Mononuclear cell (primary cell): Measurements from ENCODE around the gene CADM1. TPM values are rescaled to one million over a fixed set of nuclear protein-coding genes. Genes with fewer than 3 reads are reported as not detected.

Source experiments
- H3K27me3 ChIP-seq: 2 replicates; pipeline ENCODE4 v1.6.0; 2011; ENCODE audit warnings: low read length, control low read depth; ENCODE audit not compliant: insufficient read depth
- H3K4me1 ChIP-seq: 2 replicates; pipeline ENCODE4 v1.5.1; 2011; ENCODE audit warnings: mild to moderate bottlenecking, low read length, control low read depth; ENCODE audit not compliant: insufficient read depth
- H3K4me3 ChIP-seq: 2 replicates; pipeline ENCODE4 v1.5.1; 2011; ENCODE audit warnings: mild to moderate bottlenecking, low read length, moderate library complexity
- H3K9me3 ChIP-seq: 2 replicates; pipeline ENCODE4 v1.5.1; 2011; ENCODE audit warnings: low read depth, mild to moderate bottlenecking, control low read depth, low read length
- total RNA-seq: library from RNA; depleted of rRNA; stranded (reverse); fragments of >200 nt; gene quantifications from one replicate; pipeline ENCODE4 v1.2.3, GENCODE V29; 2012

The CADM1 gene
- total RNA-seq, 1 donor = 4.2 TPM

DNA sequence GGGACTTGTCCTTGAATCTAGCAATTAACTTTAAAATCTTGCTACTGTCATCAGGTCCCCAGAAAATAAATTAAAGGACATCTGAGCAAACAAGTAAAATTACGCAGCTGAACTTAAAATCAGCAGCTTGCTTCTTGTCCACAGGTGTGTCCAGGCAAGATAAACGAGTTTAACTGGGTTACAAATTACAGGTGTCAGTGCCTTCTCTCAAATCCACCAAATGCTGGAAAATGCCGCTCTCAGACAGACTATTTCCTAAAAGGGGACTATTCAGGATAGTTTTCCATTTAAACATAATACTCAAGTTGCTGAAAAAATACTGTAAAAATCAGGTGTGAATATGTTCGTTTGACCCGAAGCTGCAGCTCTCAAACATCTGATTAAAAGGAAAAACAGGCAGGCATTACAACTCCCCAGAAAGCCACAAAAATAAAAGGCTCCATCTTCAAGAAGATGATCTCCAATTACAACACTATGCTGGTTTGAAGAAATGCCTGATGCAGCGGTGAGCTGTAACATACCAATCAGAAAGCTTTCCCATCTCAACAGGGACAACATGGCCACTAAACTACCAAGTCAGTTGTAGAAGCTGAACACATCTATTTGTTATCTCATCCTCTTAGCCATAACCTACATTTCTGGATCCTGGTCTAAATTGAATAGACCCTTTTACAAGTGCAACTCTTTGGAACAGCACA lies 82.1 kb downstream of the CADM1 start:
- Histone ChIP-seq H3K4me3 (no peak overlapping the region), H3K4me1 (no peaks in the 10 kb centered on the region), H3K9me3 (no peaks in the 10 kb centered on the region), H3K27me3 (no peaks in the 10 kb centered on the region)

DNA sequence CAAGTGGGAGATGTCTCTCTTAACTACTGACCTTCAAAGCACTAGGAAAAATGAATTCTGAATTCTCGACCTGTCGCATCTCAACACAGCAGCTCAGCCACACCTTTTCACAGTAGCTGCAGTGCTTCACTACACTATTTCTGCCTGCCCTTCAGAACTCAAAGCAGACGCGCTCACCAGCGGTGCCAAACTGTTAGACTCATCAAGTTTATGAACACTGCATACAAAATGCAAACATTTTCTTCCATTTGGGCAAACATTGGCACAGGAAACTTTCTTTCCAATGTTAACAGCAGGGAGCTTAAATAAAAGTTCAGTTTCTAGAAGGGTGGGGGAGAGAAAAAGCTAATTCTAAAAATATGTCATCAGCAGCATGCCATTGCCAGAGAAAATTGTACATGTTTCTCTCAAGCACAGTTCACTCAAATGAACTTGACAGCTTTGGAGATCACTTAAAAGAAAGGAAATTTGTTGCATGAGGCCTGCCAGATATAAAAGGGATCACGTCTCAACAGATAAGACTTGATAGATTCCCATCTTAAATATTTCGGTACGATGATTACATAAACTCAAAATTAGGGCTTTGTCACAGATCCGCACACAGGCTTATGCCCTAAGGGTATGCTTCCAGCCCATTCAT lies 82.7 kb downstream of the CADM1 start:
- Histone ChIP-seq H3K9me3 (no peaks in the 10 kb centered on the region), H3K27me3 (no peaks in the 10 kb centered on the region), H3K4me1 (no peaks in the 10 kb centered on the region), H3K4me3 (no peak overlapping the region)

DNA sequence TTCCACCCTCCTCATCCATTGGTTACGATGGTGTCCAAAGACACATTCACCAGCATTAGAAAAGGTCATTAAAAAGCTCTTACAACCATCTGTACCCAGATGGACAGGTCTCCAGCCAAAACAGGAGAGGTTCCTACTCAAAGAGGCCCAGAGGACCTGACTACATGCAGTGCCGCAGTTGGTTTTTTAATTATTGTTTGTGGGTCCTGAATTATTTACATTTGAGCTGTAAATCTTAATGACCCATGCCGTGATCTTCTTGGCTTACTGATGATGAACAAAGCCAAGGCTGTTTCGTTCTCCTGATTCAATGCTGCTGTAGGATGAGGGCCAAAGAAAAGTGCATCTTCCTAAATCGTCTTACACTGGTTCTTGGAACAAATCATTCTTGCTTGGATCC lies 83.7 kb downstream of the CADM1 start:
- H3K9me3 ChIP-seq = no peaks in the 10 kb centered on the region
- H3K4me3 ChIP-seq = no peak overlapping the region
- H3K4me1 ChIP-seq = no peaks in the 10 kb centered on the region
- H3K27me3 ChIP-seq = no peaks in the 10 kb centered on the region

DNA sequence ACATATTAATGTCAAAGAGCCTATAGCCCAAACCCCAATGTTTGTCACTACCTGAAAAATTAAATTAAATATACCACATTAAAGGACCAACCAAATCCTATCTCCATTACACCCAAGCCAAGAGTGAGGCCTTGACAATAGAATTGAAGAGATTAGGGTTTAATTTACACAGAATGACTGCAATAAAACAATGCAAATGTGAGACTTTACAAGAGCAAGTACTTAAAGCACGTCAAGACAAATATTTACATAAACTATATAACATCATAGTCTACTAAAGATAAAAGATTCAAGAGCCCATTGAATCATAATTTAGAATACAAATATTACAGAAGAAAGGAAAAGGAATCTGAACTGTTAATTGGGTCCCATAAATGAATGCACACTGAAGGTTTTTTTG lies 85.6 kb downstream of the CADM1 start:
- Histone ChIP-seq H3K4me1 (no peaks in the 10 kb centered on the region), H3K9me3 (no peaks in the 10 kb centered on the region), H3K27me3 (no peaks in the 10 kb centered on the region), H3K4me3 (no peak overlapping the region)

DNA sequence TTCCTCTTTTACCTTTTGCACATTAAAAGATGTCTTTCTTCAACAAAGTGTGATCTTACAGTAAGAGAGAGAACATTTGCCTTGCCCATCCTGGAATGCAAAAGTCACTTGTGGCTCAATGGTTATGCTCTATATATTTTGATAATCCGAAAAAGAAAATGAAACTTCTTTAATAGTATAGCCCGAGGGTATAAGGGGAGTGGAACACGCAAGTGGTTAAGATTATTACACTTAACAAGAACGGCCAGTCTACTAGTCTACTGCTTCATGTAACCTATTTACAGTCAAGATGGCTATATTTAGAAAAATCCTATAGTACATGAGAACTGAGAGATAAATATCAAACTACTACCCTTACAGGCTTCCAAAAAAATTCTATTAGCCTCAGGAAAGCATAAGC lies 86.1 kb downstream of the CADM1 start:
- H3K4me3 ChIP-seq = no peak overlapping the region
- no peaks in the 10 kb centered on the region for H3K4me1 ChIP-seq
- no peaks in the 10 kb centered on the region for H3K27me3 ChIP-seq
- H3K9me3 ChIP-seq = no peaks in the 10 kb centered on the region

DNA sequence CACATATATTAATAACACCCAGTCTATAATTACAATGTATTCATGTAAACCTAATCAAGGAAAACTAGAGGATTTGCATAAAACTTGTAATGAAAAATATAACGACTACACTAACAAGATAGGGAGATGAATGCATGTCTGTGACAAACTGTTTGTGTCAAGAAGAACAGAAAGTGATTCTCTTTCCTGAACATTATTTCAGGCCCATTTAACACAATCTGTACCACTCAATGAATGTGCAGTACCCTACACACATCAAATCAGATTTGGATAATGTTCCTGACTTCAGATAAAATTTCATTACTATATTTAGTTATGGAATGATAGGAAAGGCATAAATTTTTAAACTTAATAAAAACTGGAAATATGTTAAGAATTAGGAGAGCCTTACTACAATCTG lies 93.1 kb downstream of the CADM1 start:
- no peaks in the 10 kb centered on the region for H3K4me1 ChIP-seq
- no peaks in the 10 kb centered on the region for H3K9me3 ChIP-seq
- H3K4me3 ChIP-seq = no peak overlapping the region
- no peaks in the 10 kb centered on the region for H3K27me3 ChIP-seq

DNA sequence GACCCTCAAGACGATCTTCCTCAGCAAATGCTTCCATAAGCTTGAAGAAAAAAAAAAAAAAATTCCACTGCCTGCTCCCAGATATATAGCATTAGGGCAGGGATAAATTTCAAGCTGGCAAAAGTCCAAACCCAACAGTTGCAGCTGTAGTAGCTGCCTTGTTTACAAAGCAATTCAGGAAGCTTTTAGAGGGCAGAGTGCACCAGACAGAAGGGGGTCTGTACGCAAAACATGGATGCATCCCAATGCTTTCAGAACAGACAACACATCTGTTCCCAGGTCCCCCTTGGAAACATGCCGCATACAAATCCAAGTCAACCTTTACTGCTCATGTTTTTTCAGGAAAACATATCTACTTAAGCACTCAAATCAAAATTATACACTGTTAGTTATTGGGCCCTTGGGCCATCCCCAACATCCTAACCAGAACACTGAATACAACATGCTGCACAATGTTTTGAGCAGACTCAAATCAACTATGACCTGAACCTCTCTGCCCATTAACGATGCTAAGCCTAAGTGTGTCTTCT lies 94.5 kb downstream of the CADM1 start:
- Histone ChIP-seq H3K27me3 (no peaks in the 10 kb centered on the region), H3K4me3 (no peak overlapping the region), H3K9me3 (no peaks in the 10 kb centered on the region), H3K4me1 (no peaks in the 10 kb centered on the region)

DNA sequence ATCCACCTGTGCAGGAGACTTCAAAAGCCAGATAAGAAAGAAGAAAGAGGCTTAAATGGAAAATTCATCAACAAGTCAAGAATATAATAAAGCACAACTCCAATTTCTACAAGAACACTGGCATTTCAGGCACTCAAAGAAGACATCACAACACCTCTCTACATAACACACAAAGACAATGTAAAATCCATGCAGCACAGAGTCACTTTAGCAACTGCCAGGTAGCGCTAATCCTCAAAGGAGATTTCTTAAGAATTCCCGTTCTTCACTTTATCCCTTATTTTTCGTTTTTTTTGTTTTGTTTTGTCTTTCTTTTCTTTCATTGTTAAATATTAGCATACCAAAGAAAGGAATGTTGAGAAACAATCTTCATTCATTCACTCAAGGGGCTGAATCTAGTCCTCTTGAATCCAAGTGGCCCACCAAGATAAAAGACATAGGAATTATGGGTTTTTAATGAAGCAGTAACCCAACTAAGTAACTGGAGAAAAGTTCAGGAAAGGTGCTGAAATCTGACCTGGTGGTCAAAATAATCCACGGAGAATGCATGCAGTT lies 95.0 kb downstream of the CADM1 start:
- no peaks in the 10 kb centered on the region for H3K27me3 ChIP-seq
- H3K4me1 ChIP-seq = no peaks in the 10 kb centered on the region
- H3K9me3 ChIP-seq = no peaks in the 10 kb centered on the region
- no peak overlapping the region for H3K4me3 ChIP-seq

DNA sequence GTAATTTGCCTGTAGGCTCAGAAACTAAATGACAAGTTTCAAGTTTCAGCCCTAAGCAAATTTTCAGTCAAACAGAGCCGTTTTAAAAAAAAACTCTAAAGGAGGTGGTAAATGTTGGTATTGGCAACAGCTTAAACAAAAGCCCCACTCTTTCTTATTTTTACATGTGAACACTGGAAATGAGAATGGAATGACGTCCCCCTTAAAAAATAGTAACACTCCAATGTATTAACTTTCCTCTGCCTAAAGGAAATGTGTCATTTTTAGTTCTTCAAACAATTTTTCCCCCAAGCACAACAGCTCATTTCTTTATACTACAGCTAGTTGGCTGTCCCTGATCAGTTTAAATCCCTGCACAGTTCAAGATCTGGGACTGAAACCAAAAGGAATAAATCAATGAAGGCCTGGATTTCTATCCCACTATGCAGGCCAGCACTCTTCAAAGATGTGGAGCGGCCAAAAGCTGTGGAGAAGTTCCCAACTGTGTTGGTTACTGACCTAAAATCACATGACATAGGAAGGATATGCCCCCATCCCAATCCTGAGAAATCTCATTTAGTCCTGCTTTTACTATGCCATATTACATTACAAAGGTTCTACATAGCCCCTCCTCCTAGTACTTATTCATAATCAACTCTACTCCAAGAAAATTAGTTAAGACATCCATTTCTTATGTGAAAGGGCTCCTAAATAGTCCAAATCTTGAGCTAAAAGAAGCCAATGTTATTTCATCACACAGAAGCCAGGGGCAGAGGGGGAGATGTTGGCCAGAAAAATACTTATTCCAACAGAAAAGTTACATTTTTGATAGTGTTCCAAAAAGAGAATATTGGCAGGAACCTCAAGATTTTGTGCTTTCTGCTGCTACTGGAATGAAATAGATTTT lies 95.9 kb downstream of the CADM1 start:
- no peaks in the 10 kb centered on the region for H3K4me1 ChIP-seq
- no peaks in the 10 kb centered on the region for H3K27me3 ChIP-seq
- H3K9me3 ChIP-seq = no peaks in the 10 kb centered on the region
- H3K4me3 ChIP-seq = no peak overlapping the region

DNA sequence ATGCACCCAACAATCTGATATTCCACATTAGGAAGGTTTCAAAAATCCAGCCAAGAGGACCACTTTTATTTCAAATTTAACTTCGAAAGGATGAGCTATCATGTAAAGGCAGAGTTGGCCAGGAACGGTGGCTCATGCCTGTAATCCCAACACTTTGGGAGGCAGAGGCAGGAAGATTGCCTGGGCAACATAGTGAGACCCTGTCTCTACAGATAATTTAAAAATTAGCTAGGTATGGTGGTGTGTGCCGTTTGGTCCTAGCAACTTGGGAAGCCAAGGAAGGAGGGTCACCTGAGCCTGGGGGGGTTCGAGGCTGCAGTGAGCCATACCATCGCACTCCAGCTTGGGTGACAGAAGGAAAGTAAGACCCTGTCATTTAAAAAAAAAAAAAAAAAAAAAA lies 96.7 kb downstream of the CADM1 start:
- Histone ChIP-seq H3K4me3 (no peak overlapping the region), H3K4me1 (no peaks in the 10 kb centered on the region), H3K9me3 (no peaks in the 10 kb centered on the region), H3K27me3 (no peaks in the 10 kb centered on the region)

DNA sequence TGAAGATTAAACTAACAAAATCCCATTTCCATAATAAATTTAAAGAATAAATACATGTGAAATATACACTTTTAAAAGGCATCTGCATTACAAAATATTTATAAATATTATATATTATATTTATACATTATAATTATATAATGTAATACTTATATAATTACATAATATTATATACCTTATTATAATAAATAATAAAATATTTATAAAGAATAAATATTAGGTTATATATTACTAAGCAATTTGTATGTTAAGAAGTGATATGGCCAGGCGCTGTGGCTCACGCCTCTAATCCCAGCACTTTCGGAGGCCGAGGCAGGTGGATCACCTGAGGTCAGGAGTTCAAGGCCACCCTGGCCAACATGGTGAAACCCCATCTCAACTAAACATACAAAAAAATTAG lies 97.8 kb downstream of the CADM1 start:
- H3K9me3 ChIP-seq = no peaks in the 10 kb centered on the region
- H3K4me1 ChIP-seq = no peaks in the 10 kb centered on the region
- no peaks in the 10 kb centered on the region for H3K27me3 ChIP-seq
- H3K4me3 ChIP-seq = no peak overlapping the region

DNA sequence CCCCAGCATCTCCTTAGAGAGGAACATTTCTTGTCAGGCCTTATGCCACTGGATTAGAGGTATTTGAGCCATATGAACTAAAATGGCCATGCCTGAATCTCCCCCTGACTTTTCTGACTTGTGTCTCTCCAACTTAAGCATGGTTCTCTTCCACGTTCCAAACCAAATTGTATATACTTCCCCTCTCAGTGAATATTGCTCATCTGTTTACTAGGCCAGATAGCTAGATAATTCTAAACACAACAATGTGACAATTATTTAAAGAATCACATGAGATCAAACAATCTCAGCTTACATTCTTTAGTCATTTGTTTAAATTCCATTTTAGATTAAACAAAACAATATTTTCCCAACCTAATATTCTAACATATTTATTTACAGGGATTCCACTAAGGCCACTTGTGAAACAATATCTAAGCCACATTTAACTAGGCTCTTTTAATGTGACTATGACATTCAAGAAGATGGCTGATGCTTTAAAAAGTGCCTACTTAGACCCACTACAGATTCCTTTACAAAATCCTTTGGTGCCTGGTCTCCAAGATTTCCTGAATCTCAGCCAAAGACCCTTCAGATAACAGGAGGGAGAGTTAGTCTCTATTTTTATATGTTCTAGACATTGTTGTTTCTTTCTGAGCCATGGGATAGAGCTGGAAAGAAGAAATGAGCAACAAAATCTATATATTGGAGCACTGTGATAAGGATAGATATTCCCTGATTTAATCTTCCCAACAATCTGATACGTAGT lies 105.7 kb downstream of the CADM1 start:
- Histone ChIP-seq H3K9me3 (no peaks in the 10 kb centered on the region), H3K27me3 (no peaks in the 10 kb centered on the region), H3K4me3 (no peak overlapping the region), H3K4me1 (no peaks in the 10 kb centered on the region)

DNA sequence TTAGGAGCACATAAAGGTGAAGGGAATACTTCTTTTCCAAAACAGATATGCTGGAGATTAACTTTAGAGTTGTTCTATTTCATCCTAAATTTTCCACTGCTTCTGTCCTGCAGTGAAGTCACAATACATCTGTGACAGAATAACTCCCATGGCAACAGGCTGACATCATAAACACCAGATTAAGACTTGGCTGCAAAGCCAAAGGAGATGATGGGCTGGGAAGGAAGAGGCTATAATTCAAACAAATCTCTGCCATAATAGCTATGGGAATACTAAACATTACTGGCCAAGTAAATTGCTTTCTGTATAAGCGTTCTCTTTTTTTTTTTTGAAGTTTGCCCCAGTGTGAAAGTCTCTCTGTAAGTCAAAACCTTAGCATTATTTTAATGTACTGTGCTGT lies 107.7 kb downstream of the CADM1 start:
- Histone ChIP-seq H3K4me1 (no peaks in the 10 kb centered on the region), H3K4me3 (no peak overlapping the region), H3K9me3 (no peaks in the 10 kb centered on the region), H3K27me3 (peaks cover under 1% of the 10 kb centered on the region)

DNA sequence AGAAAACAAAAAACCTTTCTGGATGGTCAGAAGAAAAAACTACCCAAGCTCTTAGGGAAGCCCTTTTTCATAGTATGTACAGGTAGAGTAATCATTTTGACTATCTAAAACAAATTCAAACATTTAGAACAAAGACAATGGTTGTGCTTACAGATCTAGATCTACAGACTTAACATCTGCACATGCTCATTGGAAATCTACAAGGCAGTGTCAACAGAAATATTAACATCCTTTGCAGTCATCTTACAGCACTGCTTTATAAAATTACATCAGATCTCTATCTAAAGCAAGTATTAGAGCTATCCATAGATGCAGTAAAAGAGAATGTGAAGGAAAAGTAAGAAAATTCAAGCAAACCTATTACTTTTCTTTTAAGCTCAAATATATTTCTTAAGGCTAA lies 110.3 kb downstream of the CADM1 start:
- no peaks in the 10 kb centered on the region for H3K9me3 ChIP-seq

More for the DNA sequence above, 110.3 kb downstream of the CADM1 start:
- Histone ChIP-seq H3K4me1 (no peaks in the 10 kb centered on the region), H3K27me3 (peaks cover 3% of the 10 kb centered on the region), H3K4me3 (no peak overlapping the region)
